ENCODE measurements around the gene OSBPL10.
A peak's percentile ranks its signal among the peaks of the same experiment; 100 is the strongest.

OSBPL10 gene

DNA sequence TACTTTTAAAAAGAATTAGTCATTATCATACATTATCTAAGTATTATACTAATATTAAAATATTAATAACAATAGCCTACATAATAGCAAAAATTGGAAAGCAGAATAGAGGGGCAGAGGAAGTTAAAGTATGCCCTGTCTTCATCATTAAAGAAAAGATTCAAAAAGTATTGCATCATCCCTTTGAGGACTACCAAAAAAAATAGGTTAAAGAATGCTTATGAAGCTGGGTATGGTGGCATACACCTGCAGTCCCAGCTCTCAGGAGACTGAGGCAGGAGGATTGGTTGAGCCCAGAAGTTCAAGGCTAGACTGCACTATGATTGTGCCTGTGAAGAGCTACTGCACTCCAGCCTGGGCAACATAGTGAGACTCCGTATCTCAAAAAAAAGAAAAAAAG, 240.7 kb downstream of the OSBPL10 start:
- DNase-seq (ENCODE audit: low spot score), result no peak

DNA sequence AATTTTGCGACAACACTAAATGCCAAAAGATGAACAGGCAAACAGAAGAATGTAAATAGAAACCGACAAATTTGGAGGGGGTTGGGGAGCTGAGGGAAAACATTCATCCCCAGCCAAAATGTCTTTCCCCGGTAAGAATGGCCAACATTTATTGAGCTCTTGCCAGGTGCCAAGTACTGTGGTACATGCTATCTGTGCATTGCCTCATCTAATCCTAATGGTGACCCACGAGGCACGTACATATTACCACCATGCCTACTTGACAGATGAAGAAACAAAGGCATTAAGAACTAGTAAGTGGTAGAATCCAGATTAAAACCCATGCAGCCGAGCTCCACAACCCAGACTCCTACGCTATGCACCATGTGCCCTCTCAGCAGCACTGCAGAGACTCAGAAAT, 242.7 kb downstream of the OSBPL10 start:
- DNase-seq (ENCODE audit: low spot score), result no peak

DNA sequence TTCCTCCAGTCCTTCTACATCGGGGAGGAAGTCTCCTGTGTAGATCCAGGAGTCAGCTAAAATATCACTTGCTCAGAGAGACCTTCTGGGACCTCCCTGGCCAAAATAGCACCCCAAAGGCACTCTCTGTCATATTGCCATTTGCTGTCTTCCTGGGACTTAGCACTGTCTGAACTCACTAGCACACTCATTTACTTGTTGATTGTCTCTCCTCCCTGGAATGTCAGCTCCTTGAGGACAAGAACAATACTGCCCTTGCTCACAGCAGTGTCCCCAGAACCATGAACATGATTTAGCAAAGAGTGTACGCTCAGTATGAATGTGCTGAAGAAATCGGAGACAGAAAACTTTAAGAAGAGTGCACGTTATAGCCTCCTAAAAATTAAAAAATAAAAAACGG, 245.4 kb downstream of the OSBPL10 start:
- DNase-seq (ENCODE audit: low spot score), result no peak

DNA sequence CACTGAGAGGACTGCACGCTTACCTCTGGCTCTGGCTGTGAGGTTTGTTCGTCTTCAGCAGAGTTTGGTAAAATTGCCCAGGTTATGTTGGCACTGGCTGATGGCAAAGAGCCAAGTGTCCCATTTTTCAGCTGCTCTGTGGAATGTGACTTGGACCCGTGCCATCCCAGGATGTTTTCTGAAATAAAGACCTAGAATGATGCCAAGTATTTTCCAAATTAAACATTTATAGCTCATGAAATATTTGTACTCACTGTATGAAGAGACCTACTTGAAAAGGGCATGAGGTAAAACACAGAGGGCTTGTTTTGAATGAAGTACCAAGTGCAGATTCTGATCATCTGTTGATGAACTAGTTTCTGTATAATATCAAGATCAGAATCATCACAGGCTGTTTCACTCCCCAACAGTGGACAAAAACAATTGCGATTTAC, 247.8 kb downstream of the OSBPL10 start:
- no peak for DNase-seq (ENCODE audit: low spot score)

DNA sequence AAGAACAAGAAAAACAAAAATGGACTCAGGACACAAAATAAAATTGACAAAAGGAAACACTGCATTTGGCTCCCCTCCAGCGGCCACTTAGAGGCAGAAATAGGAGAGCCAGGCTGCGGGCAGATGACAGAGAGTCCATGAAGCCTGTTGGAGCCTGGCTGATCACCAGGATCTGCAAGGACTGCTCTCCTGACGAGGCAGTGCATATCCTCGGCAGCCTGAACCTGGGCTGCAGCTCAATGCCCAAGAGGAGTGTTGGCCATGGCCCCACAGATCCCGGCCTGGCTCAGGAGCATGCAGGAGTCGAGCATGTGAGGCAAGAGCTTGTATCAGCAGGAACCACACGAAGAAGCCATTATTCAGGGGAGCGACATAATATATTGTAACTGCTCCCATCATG, 248.5 kb downstream of the OSBPL10 start:
- no peak for DNase-seq (ENCODE audit: low spot score)

DNA sequence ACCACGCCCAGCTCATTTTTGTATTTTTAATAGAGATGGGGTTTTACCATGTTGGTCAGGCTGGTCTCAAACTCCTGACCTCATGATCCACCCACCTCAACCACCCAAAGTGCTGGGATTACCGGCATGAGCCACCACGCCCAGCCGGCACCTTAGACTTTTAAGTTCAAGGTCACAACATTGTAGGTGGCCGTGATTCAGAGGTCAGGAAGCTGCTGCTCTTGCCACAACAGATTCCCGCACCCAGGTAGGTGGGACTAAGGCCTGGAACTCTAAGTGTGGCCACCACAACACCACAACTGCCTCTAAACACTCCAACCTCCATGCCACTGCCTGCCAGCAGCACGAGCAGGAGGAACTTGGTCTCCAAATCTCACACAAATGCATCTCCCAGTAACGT, 251.5 kb downstream of the OSBPL10 start:
- DNase-seq (ENCODE audit: low spot score), result no peak

DNA sequence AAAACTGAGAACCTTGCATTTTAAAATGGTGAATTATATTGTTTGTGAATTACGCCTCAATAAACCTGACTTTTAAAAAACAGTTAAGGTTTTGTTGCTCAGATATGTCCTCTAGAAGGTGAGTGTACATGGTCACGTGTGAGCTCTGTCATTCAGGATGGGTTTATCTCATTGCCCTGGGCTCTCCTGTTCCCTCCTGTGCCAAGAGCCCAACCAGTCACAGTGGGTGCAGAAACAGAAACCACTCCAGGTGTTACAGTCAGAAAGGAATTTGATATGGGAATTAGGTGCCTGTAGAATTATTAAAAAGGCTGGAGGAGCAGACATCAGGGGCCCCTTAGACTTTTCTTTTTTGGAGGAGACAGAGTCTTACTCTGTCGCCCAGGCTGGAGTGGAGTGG, 252.0 kb downstream of the OSBPL10 start:
- no peak for DNase-seq (ENCODE audit: low spot score)

DNA sequence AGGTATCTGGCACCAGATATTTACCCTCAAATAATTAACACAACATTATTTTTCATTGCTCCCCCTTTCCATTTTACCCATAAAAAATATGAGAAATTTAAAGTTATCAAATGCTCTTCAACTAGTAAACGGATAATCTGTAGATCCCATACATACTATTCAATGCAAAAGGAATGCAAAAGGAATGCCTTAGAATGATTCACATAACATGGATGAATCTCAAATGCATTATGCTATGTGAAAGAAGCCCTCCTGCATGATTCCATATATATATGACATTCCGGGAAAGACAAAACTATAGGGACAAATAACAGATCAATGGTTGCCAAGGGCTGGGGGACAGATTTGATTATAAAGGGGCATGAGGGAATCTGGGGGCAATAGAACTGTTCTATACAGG, 252.7 kb downstream of the OSBPL10 start:
- no peak for DNase-seq (ENCODE audit: low spot score)

DNA sequence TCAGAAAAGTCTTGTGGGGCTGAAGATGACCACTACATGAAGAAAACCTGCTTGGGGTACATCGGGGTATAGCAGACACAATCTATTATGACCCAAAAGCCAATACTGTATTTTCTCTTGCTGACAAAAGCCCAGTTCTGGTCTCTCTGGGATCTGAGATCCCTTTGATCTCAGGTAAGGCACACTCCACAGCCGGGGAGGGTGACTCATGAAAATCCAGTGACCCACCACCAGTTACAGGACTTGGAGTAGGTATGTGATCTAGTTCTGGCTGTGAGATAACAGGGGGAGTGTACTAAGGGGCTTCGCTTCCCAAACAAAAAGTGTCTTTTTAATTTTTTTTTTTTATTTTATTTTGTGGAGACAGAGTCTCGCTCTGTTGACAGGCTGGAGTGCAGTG, 255.1 kb downstream of the OSBPL10 start:
- DNase-seq (ENCODE audit: low spot score), result no peak

DNA sequence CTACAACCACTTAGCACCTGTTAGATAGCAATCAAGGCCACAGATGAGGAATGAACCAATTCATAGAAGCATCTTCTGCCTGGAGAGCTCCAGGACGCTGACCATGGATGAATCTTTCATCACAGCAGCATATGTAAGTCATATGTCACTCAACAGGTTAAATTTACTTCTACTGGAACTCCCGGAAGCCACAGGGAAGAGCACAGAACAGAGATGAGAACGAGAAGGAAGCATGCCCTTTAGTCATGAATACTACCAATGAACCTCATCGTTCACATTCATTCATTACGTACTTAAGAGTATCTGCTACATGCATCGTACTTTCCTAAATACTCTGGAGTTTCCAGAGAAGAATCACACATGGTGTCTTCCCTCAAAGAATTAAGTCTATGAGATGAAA, 255.5 kb downstream of the OSBPL10 start:
- DNase-seq (ENCODE audit: low spot score), result no peak

DNA sequence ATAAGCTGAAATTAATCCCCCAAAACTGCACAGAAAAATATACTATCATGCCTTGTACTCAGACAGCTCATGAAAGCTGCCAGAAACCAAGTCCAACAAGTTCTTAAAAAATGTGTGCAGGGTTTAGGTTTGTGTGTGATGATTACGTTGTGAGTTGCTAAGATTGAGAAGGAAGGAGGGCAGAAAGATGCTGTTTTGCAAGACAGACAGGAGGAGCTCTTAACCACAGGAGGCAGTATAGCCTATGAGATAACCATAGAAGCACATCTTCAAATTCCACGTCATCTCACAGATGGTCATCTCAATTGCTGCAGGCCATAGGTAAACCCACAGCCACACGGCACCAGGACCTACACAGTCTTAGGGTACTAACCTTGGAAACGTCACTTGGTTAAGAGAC, 256.4 kb downstream of the OSBPL10 start:
- no peak for DNase-seq (ENCODE audit: low spot score)

DNA sequence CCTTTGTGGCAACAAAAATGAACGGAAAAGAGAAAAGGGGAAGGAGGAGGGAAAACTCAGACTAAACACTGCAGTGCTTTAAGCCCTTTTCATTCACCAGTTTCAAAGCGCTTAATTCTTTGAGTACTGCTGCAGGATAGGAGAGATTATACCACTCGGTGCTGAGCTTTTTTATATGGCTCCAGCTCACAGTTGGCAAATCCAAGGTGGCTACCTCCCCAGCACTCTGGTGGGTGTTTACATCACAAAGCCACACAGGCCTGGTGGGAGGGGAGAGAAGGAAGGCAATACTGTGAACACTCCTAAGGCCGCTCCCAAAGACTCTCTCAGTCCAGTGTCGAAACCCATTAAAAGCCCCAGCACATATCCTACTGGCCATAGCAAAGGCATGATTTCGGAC, 256.9 kb downstream of the OSBPL10 start:
- DNase-seq (ENCODE audit: low spot score), result no peak

DNA sequence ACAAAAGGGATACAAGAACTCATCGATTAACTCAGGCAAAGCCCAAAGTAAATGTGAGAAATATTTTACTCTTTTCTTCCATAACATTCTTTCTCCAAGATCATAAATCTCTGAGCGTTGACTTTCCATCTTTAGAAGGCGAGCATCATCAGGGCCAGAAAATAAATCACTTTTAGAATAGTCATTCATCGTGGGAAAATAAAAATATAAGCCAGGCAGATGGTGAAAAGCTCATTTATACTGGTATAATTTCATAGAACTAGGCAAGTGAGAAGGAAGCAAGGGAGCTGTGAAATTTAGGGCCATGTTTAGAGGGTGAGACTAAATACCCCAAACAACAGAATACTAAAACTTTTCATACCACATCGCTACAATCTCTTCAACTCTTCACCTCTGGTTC, 257.4 kb downstream of the OSBPL10 start:
- no peak for DNase-seq (ENCODE audit: low spot score)

DNA sequence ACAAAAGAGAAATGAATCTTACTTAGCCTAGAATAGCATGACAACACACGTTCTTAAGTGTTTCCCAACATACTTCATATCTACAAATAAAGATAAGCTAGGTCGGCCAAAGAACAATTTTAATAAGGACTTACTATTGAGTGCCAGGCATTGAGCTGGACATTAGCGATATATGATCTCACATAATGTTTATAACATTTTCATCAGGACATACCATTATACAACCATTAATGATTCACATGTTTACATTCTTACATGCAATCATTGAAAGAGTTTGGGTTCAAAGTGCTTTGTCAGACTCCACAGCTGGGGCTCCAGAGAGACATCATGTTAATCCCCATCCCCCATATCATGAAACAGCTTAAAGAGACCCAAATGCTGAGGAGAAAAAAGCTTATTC, 259.4 kb downstream of the OSBPL10 start:
- no peak for DNase-seq (ENCODE audit: low spot score)

DNA sequence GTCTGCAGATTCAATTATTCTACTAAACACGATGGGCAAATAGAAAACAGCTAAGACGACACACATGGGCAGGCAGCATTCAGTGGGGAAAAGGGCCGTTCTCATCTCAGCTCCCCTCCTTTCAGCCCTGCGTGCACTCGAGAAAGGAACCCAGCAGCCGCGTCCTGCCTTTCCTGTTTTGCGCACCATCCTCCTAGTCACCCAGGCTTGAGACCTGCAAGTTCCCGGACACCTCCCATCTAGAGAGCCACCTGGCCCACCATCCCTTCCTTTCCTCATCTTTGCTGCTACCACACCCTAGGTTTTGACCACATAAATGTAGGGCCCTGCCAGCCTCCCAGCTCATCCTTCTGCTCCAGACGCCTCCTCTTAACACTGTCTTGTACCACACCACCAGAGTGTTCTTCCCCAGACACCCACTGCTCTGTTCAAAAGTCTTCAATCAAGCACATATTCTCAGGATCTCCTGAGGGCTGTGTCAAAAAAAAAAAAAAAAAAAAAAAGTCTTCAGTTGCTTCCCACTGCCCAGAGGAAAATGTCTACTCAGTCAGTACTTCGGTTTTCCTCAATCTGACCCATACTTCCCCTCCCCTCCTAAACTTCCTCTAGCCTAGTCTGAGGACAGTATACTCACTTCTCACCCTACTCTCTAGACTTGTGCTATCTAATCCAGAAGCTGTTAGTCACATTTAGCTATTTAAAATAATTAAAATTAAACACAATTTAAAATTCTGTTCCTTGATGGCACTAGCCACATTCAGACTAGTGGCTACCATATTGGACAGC, 266.4 kb downstream of the OSBPL10 start:
- no peak for DNase-seq (ENCODE audit: low spot score)

DNA sequence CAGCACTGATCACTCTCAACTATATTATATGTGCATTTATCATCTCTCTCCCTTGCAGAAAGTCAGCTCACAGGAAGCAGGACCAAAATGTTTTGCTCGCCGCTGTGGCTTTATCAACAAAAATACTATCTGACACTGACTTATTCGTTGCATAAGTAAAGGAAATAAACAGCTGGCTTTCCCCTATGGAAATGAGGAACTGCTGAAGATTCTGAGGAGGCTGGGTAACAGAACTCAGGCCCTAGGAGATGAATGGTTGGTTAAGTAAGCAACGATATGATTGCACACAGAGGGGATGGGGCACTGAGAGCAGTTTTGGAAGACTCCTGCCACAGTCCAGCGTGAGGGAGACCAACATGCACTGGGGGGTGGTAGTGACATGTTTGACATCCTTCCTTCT, 267.2 kb downstream of the OSBPL10 start:
- DNase-seq (ENCODE audit: low spot score), result no peak

DNA sequence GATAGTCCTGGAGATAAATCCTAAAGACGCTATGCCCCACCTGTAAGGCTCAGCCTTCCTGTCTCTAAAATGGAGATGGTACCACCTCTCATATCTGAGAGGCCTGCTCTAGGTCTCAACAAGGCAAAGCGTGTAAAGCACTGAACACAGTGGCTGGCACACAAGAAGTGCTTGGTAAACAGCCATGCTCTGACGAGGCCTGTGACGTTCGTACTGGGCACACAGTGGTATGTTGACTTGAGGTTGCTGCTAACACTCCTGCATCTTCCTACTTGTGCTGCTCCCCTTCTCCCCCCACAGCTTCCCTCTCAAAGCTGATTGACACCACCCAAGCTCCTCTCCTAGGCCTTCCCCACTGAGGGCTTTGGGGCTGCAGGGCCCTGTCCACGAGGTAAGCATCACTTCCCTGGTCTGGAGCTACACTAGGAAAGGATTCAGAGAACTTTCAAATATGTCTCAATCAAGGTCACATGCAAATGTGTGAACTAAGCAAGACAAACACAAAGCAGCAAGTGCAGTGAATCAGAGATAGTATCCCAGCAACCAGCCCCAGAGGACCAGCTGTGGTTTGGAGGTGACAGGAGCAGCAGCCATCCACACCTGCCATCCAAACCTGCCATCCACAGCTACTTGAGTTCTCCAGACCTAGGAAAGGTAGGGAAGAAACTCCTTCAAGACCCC, 270.8 kb downstream of the OSBPL10 start:
- DNase-seq (ENCODE audit: low spot score), result no peak

DNA sequence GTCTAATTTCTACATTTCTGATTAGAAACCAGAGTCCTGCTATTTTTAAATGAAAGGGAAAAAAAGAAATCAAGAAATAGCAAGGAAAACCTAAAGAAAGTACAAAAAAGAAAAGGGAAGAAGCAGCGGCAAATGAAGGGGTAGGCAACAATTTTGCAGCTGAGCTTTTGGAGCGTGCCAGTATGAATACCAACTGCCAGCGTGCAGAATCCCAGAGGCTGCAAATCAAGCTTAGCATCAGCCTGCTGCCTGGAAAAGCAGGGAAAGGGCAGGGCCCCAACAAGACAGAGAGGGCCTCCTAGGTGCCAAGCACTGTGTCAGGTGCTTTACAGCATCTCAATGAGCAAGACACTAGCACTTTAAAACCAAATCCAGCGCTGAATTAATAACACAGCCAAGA, 271.5 kb downstream of the OSBPL10 start:
- DNase-seq (ENCODE audit: low spot score), result no peak

DNA sequence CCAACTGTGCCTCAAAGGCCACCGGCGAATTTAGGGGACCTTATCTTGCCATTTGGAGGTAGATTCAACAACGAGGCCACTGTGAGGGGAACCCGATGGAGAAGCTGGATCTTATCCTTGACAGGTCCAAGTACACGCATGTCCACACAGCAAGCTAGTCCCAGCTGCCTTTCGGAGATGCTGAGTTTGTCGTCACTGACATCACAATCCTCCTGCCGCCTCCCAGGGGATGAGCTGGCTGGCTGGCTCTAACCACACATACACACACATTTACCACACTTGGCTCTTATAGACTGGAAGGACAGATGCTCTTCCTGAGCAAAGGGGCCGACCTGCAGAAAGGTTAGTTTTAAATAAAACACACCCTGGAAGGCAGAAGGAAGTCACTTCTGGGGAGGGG, 272.1 kb downstream of the OSBPL10 start:
- DNase-seq (ENCODE audit: low spot score), result no peak

DNA sequence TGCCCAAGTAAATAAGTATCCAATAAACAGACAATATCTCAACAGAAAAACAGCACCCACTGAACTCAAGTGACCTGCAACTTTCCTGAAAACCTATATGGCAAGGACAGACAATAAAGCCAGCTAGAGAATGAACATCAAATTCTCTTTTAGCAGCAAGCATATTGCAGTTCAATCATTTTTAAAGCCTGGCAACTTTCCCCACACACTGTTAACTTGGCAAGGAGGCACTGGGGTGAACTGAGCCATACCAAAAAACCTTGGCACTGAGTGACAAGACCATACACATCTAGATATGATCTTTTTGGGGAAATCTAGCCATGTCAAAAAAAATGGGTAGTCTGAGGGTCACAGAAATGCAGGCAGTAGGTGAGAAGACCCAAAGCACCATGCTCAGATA, 273.8 kb downstream of the OSBPL10 start:
- DNase-seq (ENCODE audit: low spot score), result no peak

DNA sequence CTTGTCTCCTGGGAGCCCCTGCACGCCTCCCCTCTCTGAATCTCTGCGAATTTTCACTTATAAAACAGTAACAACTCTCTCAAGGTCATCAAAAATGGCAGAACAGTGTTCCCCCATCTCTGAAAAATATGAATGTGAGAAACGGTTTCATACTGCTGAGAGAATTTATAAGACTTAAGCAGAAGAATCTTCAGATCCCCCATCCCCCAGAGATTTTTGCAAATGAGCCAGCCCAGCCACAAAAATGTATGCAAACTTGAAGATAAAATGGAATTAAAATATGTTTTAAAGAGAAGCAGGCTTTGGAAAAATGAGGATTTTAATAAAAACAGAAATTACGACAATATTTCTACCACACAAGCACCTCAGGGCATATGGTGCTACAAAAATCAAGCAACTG, 275.3 kb downstream of the OSBPL10 start:
- DNase-seq (ENCODE audit: low spot score), result no peak

DNA sequence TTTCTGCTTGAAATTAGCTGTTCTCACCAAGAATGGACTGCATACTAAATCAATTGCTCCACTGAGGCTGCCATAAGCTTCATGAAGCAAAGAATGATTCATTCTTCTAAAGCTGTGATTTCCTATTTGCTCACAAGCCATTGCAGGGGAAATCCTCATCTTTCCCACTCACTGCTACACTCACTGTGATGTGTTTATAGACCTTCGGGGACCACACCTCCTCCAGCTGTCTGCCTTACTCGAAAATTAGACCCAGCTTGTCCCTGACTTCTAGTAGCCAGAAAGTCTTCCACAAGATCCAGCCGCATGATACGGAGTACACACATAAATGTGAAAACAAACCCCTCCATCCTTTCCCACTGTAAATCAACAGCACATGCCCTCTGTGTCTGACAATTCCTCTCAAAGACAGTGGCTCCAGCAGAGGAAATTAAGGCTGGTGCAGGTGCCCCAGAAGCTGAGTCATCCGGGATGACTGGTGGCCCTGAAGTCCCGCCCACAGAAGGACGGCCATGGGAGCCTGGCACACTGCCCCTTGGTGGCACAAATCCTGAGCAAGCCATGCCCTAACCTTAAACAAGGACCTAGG, 276.4 kb downstream of the OSBPL10 start:
- DNase-seq (ENCODE audit: low spot score), result peak; percentile 13

DNA sequence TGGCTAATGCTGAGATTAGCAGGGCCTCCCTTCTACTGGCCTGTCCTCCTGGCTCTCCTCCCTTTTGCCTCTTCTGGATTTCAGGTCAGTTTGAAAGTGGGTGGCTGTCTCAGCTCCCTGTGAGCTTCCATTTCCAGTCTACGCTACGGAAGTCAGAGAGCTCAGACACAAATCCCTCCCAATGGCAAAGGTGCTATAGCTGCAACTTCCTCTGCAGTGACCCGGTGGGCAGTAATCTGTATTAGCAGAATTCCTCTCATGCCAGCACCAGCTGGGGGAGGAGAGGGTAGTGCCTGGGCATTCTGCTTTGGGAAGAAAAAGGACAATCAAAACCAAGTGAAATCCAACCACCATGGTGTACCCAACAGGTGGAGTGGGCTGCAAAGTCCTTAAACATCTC, 276.9 kb downstream of the OSBPL10 start:
- DNase-seq (ENCODE audit: low spot score), result no peak

DNA sequence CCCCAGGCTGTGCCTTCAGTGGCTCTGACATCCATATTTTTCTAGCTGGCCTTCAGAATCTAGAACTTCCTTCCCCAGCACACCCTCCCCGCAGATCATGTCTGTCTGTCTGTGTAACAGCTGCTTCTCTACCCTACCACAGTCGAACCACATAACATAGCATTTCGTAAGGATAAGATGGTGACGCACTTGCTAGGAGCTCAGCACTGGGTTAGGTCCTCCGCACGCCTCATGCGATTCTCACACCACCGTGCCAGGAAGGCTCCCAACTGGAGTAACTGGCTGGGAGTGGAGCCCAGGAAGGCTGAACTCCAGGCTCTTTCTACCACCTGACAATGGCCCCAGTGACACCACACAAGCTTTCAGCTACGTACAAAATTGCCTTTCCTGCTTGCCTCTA, 279.8 kb downstream of the OSBPL10 start:
- DNase-seq (ENCODE audit: low spot score), result no peak

Measured in hematopoietic multipotent progenitor cell treated with erythropoietin and hydrocortisone succinate and interleukin-3 and kit ligand, for 17 days (in vitro differentiated cells).